HG03066 (cell line): Measurements from ENCODE around the gene TPTE2.
"Not testable (repeated sequence)": the region's sequence is repeated elsewhere in the genome, so short reads cannot be mapped to it uniquely, and the experiment has no call there.

Experiments used
- ATAC-seq: cut with Tn5 transposase; IDR thresholded peaks from one replicate; pipeline ENCODE4 v1.9.1; 2021; ENCODE audit warnings: low read depth; ENCODE audit not compliant: unreplicated experiment

Gene TPTE2

GRCh38 chr13:19561127-19561582, at the start of gene TPTE2:
TSS of gene TPTE2 (minus strand) at chr13:19561532. CDS start at chr13:19503234, 58,298 bp downstream.
- not testable (repeated sequence) for ATAC-seq

GRCh38 chr13:19607523-19608078, 46.3 kb upstream of the TPTE2 start:
- ATAC-seq = no peak

- ATAC-seq = no peak
Measured at GRCh38 chr13:19606737-19607136, 45.4 kb upstream of the TPTE2 start.

- ATAC-seq = no peak
Measured at GRCh38 chr13:19606152-19606551, 44.8 kb upstream of the TPTE2 start.

- no peak for ATAC-seq
Measured at GRCh38 chr13:19605161-19605955, 44.0 kb upstream of the TPTE2 start.

GRCh38 chr13:19604306-19604705, 43.0 kb upstream of the TPTE2 start:
- ATAC-seq = no peak

- ATAC-seq = peak; percentile 77
Measured at GRCh38 chr13:19601749-19602725, 40.7 kb upstream of the TPTE2 start.

GRCh38 chr13:19597523-19597922, 36.2 kb upstream of the TPTE2 start:
- ATAC-seq = no peak

GRCh38 chr13:19596960-19597361, 35.6 kb upstream of the TPTE2 start:
- ATAC-seq = no peak

- ATAC-seq = no peak
Measured at GRCh38 chr13:19596086-19596485, 34.8 kb upstream of the TPTE2 start.

- no peak for ATAC-seq
Measured at GRCh38 chr13:19592657-19593180, 31.4 kb upstream of the TPTE2 start.

- no peak for ATAC-seq
Measured at GRCh38 chr13:19591864-19592263, 30.5 kb upstream of the TPTE2 start.

- ATAC-seq = no peak
Measured at GRCh38 chr13:19590423-19590822, 29.1 kb upstream of the TPTE2 start.

- ATAC-seq = no peak
Measured at GRCh38 chr13:19589312-19589711, 28.0 kb upstream of the TPTE2 start.

GRCh38 chr13:19587635-19588300, 26.4 kb upstream of the TPTE2 start:
- peak; percentile 81 for ATAC-seq

GRCh38 chr13:19586904-19587634, 25.7 kb upstream of the TPTE2 start:
- ATAC-seq = peak; percentile 75

- ATAC-seq = no peak
Measured at GRCh38 chr13:19581675-19582074, 20.3 kb upstream of the TPTE2 start.

GRCh38 chr13:19575230-19575629, 13.9 kb upstream of the TPTE2 start:
- ATAC-seq = no peak

GRCh38 chr13:19573120-19573716, 11.9 kb upstream of the TPTE2 start:
- ATAC-seq = peak; percentile 50
